Loucy (cell line): ENCODE results near the gene PAX2.

Source experiments
- H2AFZ ChIP-seq: fragments of 200-600 bp; sonication (generic); 2 replicates; pipeline ENCODE4 v1.6.0; 2016; ENCODE audit warnings: antibody characterized with exemption, mild to moderate bottlenecking, low read length, moderate library complexity
- H3F3A ChIP-seq: fragments of 200-600 bp; 2 replicates; pipeline ENCODE4 v1.6.0; 2016; ENCODE audit warnings: antibody characterized with exemption, low read depth, mild to moderate bottlenecking
- H3K27me3 ChIP-seq: fragments of 200-600 bp; sonication (generic); 2 replicates; pipeline ENCODE4 v1.6.1; 2014; ENCODE audit warnings: low read length, mild to moderate bottlenecking; ENCODE audit not compliant: insufficient read depth, poor library complexity, severe bottlenecking
- H3K36me3 ChIP-seq: fragments of 200-600 bp; sonication (generic); 2 replicates; pipeline ENCODE4 v1.6.1; 2016; ENCODE audit warnings: low read length; ENCODE audit not compliant: insufficient read depth
- H3K4me1 ChIP-seq: fragments of 200-600 bp; sonication (generic); 2 replicates; pipeline ENCODE4 v1.5.1; 2014; ENCODE audit warnings: low read length, mild to moderate bottlenecking; ENCODE audit not compliant: insufficient read depth, poor library complexity, severe bottlenecking
- H3K4me2 ChIP-seq: fragments of 200-600 bp; sonication (generic); 2 replicates; pipeline ENCODE4 v1.6.0; 2014; ENCODE audit warnings: antibody characterized with exemption, low read length, low read depth, mild to moderate bottlenecking; ENCODE audit not compliant: poor library complexity, severe bottlenecking
- H3K4me3 ChIP-seq: fragments of 200-600 bp; sonication (generic); 2 replicates; pipeline ENCODE4 v1.5.1; 2014; ENCODE audit warnings: low read length, mild to moderate bottlenecking, mixed read lengths; ENCODE audit not compliant: poor library complexity, severe bottlenecking
- H3K79me2 ChIP-seq: fragments of 200-600 bp; sonication (generic); 2 replicates; pipeline ENCODE4 v1.6.1; 2014; ENCODE audit warnings: low read length; ENCODE audit not compliant: insufficient read depth
- H3K9ac ChIP-seq: fragments of 200-600 bp; sonication (generic); 2 replicates; pipeline ENCODE4 v1.6.0; 2014; ENCODE audit warnings: mild to moderate bottlenecking, low read depth, low read length, moderate library complexity; ENCODE audit not compliant: poor library complexity, severe bottlenecking
- H3K9me2 ChIP-seq: fragments of 200-600 bp; sonication (generic); replicated peaks from 2 replicates; pipeline ENCODE4 v1.6.1; 2016; ENCODE audit warnings: low read depth, low read length, mixed read lengths
- H3K9me3 ChIP-seq: fragments of 200-600 bp; sonication (generic); 2 replicates; pipeline ENCODE4 v1.6.1; 2014; ENCODE audit warnings: mild to moderate bottlenecking, antibody characterized with exemption, low read length, low read depth; ENCODE audit not compliant: insufficient read depth
- H4K20me1 ChIP-seq: fragments of 200-600 bp; sonication (generic); 2 replicates; pipeline ENCODE4 v1.6.0; 2014; ENCODE audit warnings: antibody characterized with exemption, low read length, mild to moderate bottlenecking; ENCODE audit not compliant: insufficient read depth, poor library complexity, severe bottlenecking
- EZH2phosphoT487 ChIP-seq: fragments of 200-600 bp; IDR thresholded peaks from 2 replicates; pipeline ENCODE4 v1.6.1; 2018; ENCODE audit warnings: antibody characterized with exemption, mild to moderate bottlenecking, moderate library complexity, borderline replicate concordance
- TF ChIP-seq, protein P1 (sequence below): fragments of 200-600 bp; sonication (generic); conservative IDR thresholded peaks from 2 replicates; pipeline ENCODE4 v1.5.1; 2014; ENCODE audit warnings: mild to moderate bottlenecking, antibody characterized with exemption, low read length

Gene PAX2

DNA sequence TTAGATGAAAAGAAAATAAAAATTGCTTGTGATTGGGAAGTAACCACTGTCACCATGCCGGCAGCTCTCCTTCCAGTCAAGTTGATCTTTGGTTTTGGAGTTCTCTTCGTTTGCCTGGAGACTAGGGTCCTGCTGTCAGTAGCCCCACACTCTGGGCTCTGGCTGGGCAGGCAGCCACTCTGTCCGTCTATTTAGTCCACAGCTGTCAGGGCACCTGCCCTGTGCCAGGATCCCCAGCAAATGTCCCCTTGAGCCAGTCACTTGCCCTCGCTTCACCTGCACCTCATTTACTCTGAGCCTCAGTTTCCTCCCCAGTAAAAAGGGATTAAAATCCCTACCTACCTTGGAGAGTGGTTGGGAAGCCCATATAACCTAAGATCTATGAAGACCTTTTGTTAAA lies 55.5 kb downstream of the PAX2 start:
- H3K9me3 ChIP-seq = no peaks in the 10 kb centered on the region
- no peak overlapping the region for H2AFZ ChIP-seq
- no peaks in the 10 kb centered on the region for H3K4me1 ChIP-seq
- no peak overlapping the region for H3K9ac ChIP-seq
- no peak for TF ChIP-seq EZH2phosphoT487
- TF ChIP-seq, protein P1, sequence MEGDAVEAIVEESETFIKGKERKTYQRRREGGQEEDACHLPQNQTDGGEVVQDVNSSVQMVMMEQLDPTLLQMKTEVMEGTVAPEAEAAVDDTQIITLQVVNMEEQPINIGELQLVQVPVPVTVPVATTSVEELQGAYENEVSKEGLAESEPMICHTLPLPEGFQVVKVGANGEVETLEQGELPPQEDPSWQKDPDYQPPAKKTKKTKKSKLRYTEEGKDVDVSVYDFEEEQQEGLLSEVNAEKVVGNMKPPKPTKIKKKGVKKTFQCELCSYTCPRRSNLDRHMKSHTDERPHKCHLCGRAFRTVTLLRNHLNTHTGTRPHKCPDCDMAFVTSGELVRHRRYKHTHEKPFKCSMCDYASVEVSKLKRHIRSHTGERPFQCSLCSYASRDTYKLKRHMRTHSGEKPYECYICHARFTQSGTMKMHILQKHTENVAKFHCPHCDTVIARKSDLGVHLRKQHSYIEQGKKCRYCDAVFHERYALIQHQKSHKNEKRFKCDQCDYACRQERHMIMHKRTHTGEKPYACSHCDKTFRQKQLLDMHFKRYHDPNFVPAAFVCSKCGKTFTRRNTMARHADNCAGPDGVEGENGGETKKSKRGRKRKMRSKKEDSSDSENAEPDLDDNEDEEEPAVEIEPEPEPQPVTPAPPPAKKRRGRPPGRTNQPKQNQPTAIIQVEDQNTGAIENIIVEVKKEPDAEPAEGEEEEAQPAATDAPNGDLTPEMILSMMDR = no peak
- no peak overlapping the region for H3K4me3 ChIP-seq
- H3K4me2 ChIP-seq = no peak overlapping the region
- H3K9me2 ChIP-seq = no peaks in the 10 kb centered on the region
- no peaks in the 10 kb centered on the region for H4K20me1 ChIP-seq
- no peaks in the 10 kb centered on the region for H3K79me2 ChIP-seq
- H3F3A ChIP-seq = no peaks in the 10 kb centered on the region
- H3K27me3 ChIP-seq = no peaks in the 10 kb centered on the region
- H3K36me3 ChIP-seq = peaks cover 3% of the 10 kb centered on the region; the same call in 1 of the 2 replicates

DNA sequence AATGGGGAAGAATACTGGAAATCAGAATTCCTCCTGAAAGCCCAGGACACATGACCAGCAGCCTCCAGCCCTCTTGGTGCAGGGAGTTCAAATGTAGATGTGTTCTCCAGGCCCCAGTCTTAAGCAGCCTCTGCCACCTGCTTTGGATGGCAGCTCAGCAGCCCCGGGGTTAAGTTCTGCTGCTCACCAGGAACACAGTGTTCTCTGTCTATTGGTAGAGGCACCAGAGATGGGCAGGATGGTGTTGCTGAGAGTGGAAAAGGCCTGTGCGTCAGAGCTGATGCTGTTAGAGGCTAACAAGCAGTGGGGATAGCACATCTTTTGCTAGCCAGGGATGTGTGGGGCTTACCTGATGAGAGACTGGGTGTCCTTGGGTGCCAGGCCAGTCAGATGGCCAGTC lies 56.8 kb downstream of the PAX2 start:
- Histone ChIP-seq H3K27me3 (no peaks in the 10 kb centered on the region), H3K9me3 (no peaks in the 10 kb centered on the region)

DNA sequence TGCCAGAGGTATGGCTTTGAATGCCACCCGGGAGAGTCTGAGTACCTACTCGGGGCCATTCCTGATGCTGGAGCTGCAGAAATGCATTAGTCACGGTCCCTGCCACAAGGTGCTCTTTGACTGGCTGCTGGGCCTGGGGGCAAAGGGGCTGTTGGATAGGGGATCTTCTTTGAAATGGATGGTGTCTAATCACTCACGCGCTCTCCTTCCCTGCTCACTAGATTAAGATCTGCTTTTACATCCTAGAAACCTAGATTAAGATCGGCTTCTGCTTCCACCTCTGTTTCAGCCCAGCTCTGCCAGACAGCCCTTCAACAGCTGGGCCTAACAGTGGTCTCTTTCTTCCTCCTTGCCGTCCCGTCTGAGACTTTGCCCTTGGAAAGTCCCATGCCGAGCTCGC lies 57.2 kb downstream of the PAX2 start:
- TF ChIP-seq, protein P1 = no peak
- no peak for TF ChIP-seq EZH2phosphoT487
- Histone ChIP-seq H3F3A (no peaks in the 10 kb centered on the region), H3K9me2 (no peaks in the 10 kb centered on the region), H3K36me3 (peaks cover 3% of the 10 kb centered on the region; the same call in 1 of the 2 replicates), H3K4me2 (no peak overlapping the region), H3K9ac (no peak overlapping the region), H3K27me3 (no peaks in the 10 kb centered on the region), H3K79me2 (no peaks in the 10 kb centered on the region), H3K9me3 (no peaks in the 10 kb centered on the region), H2AFZ (no peak overlapping the region), H3K4me1 (no peaks in the 10 kb centered on the region), H3K4me3 (no peak overlapping the region), H4K20me1 (no peaks in the 10 kb centered on the region)

More for the DNA sequence above, 56.8 kb downstream of the PAX2 start:
- Histone ChIP-seq H3K9ac (no peak overlapping the region), H3K36me3 (peaks cover 3% of the 10 kb centered on the region; the same call in 1 of the 2 replicates), H3F3A (no peaks in the 10 kb centered on the region), H3K4me1 (no peaks in the 10 kb centered on the region), H3K9me2 (no peaks in the 10 kb centered on the region), H3K4me3 (no peak overlapping the region), H4K20me1 (no peaks in the 10 kb centered on the region), H3K79me2 (no peaks in the 10 kb centered on the region), H3K4me2 (no peak overlapping the region), H2AFZ (no peak overlapping the region)
- no peak for TF ChIP-seq EZH2phosphoT487
- TF ChIP-seq, protein P1 = no peak
